HFFc6 (cell line): ENCODE data around the gene GATA6. TPM values are rescaled to one million over a fixed set of nuclear protein-coding genes. Genes with fewer than 3 reads are reported as not detected.

Experiments used
- DNase-seq: peaks from one replicate; pipeline ENCODE4 v3.0.0-alpha.2; 2018
- H3K27ac Mint-ChIP-seq: 2 replicates; pipeline ENCODE4 v1.8.0; 2020; ENCODE audit warnings: mild to moderate bottlenecking, mixed read lengths
- H3K27me3 Mint-ChIP-seq: 2 replicates; pipeline ENCODE4 v1.8.0; 2021; ENCODE audit warnings: mild to moderate bottlenecking, moderate library complexity, mixed read lengths; ENCODE audit not compliant: insufficient read depth
- H3K36me3 Mint-ChIP-seq: 2 replicates; pipeline ENCODE4 v1.8.0; 2021; ENCODE audit warnings: low read depth, mixed read lengths
- H3K4me1 Mint-ChIP-seq: 2 replicates; pipeline ENCODE4 v1.8.0; 2020; ENCODE audit warnings: low read depth, mixed read lengths
- H3K4me3 Mint-ChIP-seq: 2 replicates; pipeline ENCODE4 v1.8.0; 2020; ENCODE audit warnings: mild to moderate bottlenecking, moderate library complexity, mixed read lengths
- H3K9me3 Mint-ChIP-seq: 2 replicates; pipeline ENCODE4 v1.8.0; 2020; ENCODE audit warnings: mild to moderate bottlenecking, mixed read lengths
- CTCF ChIP-seq: fragments of 200-600 bp; sonication (generic); IDR thresholded peaks from 2 replicates; pipeline ENCODE4 v1.5.0; 2021; ENCODE audit warnings: antibody characterized with exemption, mild to moderate bottlenecking
- total RNA-seq, 6 experiments: library from RNA; stranded (reverse); fragmentation: NEBNext Ultra II Directional; extraction: Animal tissue kit (Norgen Biotek cat#: 25700); gene quantifications; 2 replicates in 1 of 6; 3 replicates in 5 of 6; pipeline ENCODE4 v1.2.3, GENCODE V29; 2021

Gene GATA6
- total RNA-seq, 6 experiments from 2014 or later, result 0.28 to 1.8 (median 1.5) TPM

GRCh38 chr18:22163416-22164161 lies 5.8 kb upstream of the GATA6 start:
- H3K4me1 Mint-ChIP-seq, result no peaks in the 10 kb centered on the region
- H3K27me3 Mint-ChIP-seq, result peaks cover 72% of the 10 kb centered on the region
- DNase-seq, result no peak
- H3K4me3 Mint-ChIP-seq, result no peak overlapping the region
- H3K9me3 Mint-ChIP-seq, result no peaks in the 10 kb centered on the region
- no peak overlapping the region for H3K27ac Mint-ChIP-seq
- TF ChIP-seq CTCF, result no peak
- H3K36me3 Mint-ChIP-seq, result no peaks in the 10 kb centered on the region

- H3K27ac Mint-ChIP-seq, result no peak overlapping the region
- peaks cover 75% of the 10 kb centered on the region for H3K27me3 Mint-ChIP-seq
- no peaks in the 10 kb centered on the region for H3K9me3 Mint-ChIP-seq
- H3K4me1 Mint-ChIP-seq, result no peaks in the 10 kb centered on the region
- no peak for TF ChIP-seq CTCF
- H3K36me3 Mint-ChIP-seq, result no peaks in the 10 kb centered on the region
- no peak overlapping the region for H3K4me3 Mint-ChIP-seq
- DNase-seq, result no peak
These were observed 4.9 kb upstream of the GATA6 start for GRCh38 chr18:22164337-22165048.

- Mint-ChIP-seq H3K4me3 (no peak overlapping the region), H3K9me3 (no peaks in the 10 kb centered on the region), H3K27me3 (peaks cover 72% of the 10 kb centered on the region), H3K27ac (no peak overlapping the region), H3K4me1 (peaks cover under 1% of the 10 kb centered on the region; the same call in 1 of the 2 replicates), H3K36me3 (no peaks in the 10 kb centered on the region)
- no peak for TF ChIP-seq CTCF
- DNase-seq, result no peak
These were observed 4.3 kb upstream of the GATA6 start for GRCh38 chr18:22165049-22165602.

- TF ChIP-seq CTCF, result no peak
- DNase-seq, result no peak
- H3K27me3 Mint-ChIP-seq, result peaks cover 71% of the 10 kb centered on the region
- no peaks in the 10 kb centered on the region for H3K36me3 Mint-ChIP-seq
- H3K4me3 Mint-ChIP-seq, result no peak overlapping the region
- H3K4me1 Mint-ChIP-seq, result peaks cover 6% of the 10 kb centered on the region; the same call in 1 of the 2 replicates
- no peak overlapping the region for H3K27ac Mint-ChIP-seq
- no peaks in the 10 kb centered on the region for H3K9me3 Mint-ChIP-seq
These were observed 3.8 kb upstream of the GATA6 start for GRCh38 chr18:22165603-22166068.

GRCh38 chr18:22166069-22166950 lies 3.1 kb upstream of the GATA6 start:
- no peak overlapping the region for H3K4me3 Mint-ChIP-seq
- no peak for TF ChIP-seq CTCF
- DNase-seq, result no peak
- peaks cover 10% of the 10 kb centered on the region; the same call in 1 of the 2 replicates for H3K4me1 Mint-ChIP-seq
- H3K9me3 Mint-ChIP-seq, result no peaks in the 10 kb centered on the region
- H3K36me3 Mint-ChIP-seq, result no peaks in the 10 kb centered on the region
- H3K27me3 Mint-ChIP-seq, result peaks cover 68% of the 10 kb centered on the region
- no peak overlapping the region for H3K27ac Mint-ChIP-seq
